ENCODE measurements around the gene TUG1. TPM values are rescaled to one million over a fixed set of nuclear protein-coding genes. Genes with fewer than 3 reads are reported as not detected.

The TUG1 gene
- total RNA-seq, 1 experiment from 2014 or later: 103 TPM

DNA sequence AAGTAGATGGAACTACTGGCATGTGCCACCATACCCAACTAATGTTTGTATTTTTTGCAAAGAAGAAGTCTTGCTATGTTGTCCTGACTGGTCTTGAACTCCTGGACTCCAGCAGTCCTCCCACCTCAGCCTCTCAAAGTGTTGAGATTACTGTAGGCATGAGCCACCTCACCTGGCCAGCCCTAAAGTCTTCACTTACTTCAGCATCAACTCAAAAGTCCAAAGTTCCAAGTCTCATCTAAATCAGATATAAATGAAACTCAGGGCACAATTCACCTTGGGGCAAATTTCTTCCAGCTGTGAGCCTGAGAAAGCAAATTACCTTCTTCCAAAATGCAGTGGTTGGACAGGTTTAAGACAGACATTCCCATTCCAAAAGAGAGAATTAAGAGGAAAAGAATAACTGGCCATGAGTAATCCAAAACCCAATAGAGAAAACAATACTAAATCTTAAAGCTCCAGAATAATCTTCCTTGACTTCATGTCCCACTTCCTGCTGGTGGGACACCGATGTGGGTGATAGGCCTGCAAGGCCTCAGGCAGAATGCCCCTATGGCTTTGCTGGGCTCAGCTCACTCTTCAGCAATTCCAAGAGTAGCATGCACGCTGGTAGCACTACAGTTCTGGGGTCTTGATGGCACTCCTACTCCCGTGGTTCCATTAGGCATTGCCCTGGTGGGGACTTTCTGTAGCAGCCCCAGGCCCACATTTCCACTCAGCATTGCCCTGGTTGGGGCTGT is 50.3 kb downstream of the TUG1 start:
- H3K4me1 Mint-ChIP-seq (ENCODE audit: low read depth, unreplicated experiment): no peaks in the 10 kb centered on the region
- H3K9me3 Mint-ChIP-seq (ENCODE audit: unreplicated experiment): no peaks in the 10 kb centered on the region
- no peaks in the 10 kb centered on the region for H3K36me3 Mint-ChIP-seq (ENCODE audit: insufficient read depth, unreplicated experiment)
- no peaks in the 10 kb centered on the region for H3K4me1 ChIP-seq
- DNase-seq: no peak
- H3K4me3 Mint-ChIP-seq (ENCODE audit: unreplicated experiment): no peak overlapping the region
- BruUV-seq (replicated peaks): no TSS peak
- ChIA-PET CTCF (no interaction called here), POLR2A (interaction anchor here (0.6 kb wide), 1 partner anchor 49 kb away, joined by 3 read pairs; no protein-coding TSS in a partner anchor)
- H3K36me3 ChIP-seq (ENCODE audit: control insufficient read depth, insufficient read depth, low read length): no peaks in the 10 kb centered on the region
- TF ChIP-seq, protein P1, sequence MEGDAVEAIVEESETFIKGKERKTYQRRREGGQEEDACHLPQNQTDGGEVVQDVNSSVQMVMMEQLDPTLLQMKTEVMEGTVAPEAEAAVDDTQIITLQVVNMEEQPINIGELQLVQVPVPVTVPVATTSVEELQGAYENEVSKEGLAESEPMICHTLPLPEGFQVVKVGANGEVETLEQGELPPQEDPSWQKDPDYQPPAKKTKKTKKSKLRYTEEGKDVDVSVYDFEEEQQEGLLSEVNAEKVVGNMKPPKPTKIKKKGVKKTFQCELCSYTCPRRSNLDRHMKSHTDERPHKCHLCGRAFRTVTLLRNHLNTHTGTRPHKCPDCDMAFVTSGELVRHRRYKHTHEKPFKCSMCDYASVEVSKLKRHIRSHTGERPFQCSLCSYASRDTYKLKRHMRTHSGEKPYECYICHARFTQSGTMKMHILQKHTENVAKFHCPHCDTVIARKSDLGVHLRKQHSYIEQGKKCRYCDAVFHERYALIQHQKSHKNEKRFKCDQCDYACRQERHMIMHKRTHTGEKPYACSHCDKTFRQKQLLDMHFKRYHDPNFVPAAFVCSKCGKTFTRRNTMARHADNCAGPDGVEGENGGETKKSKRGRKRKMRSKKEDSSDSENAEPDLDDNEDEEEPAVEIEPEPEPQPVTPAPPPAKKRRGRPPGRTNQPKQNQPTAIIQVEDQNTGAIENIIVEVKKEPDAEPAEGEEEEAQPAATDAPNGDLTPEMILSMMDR (IDR thresholded peaks at IDR 0.05; ENCODE audit: insufficient read depth in 1 of 2, low read depth in 1 of 2, low read length in 1 of 2, severe bottlenecking in 1 of 2, unreplicated experiment in 1 of 2): no peak
- H3K27ac Mint-ChIP-seq (ENCODE audit: unreplicated experiment): no peak overlapping the region
- no peaks in the 10 kb centered on the region for H3K9me3 ChIP-seq
- H3K4me3 ChIP-seq (ENCODE audit: low read depth, low read length): no peak overlapping the region
- intact Hi-C loops (cut with micrococcal nuclease; ENCODE audit: unreplicated experiment): no loop called here
- no peaks in the 10 kb centered on the region for H3K27me3 ChIP-seq (replicated peaks; ENCODE audit: control insufficient read depth, insufficient read depth, low read length)
- no peaks in the 10 kb centered on the region for H3K27me3 Mint-ChIP-seq (ENCODE audit: insufficient read depth, unreplicated experiment)

DNA sequence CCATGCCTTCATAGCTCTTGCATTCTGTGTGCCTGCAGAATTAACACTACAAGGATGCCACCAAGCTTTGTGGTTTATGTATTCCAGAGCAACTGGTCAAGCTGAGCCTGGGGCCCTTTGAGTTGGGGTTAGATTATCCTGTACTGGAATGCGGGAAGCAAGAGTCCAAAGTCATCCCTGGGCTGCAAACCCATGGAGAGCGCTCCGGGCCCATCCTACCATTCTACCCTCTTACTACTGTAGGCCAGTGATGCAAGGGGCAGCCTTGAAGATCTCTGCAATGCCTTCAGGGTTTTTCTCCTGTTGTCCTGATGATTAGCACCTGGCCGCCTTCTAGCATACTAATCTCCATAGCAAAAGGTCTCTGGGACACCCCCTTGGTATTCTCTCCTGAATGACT is 51.3 kb downstream of the TUG1 start:
- intact Hi-C loops (cut with micrococcal nuclease; ENCODE audit: unreplicated experiment): no loop called here
- no peak overlapping the region for H3K4me3 Mint-ChIP-seq (ENCODE audit: unreplicated experiment)
- H3K4me3 ChIP-seq (ENCODE audit: low read depth, low read length): no peak overlapping the region
- DNase-seq: peak; percentile 7 to 38
- H3K36me3 ChIP-seq (ENCODE audit: control insufficient read depth, insufficient read depth, low read length): no peaks in the 10 kb centered on the region
- no peaks in the 10 kb centered on the region for H3K36me3 Mint-ChIP-seq (ENCODE audit: insufficient read depth, unreplicated experiment)
- no peaks in the 10 kb centered on the region for H3K4me1 Mint-ChIP-seq (ENCODE audit: low read depth, unreplicated experiment)
- TF ChIP-seq, protein P1 (IDR thresholded peaks at IDR 0.05; ENCODE audit: insufficient read depth in 1 of 2, low read depth in 1 of 2, low read length in 1 of 2, severe bottlenecking in 1 of 2, unreplicated experiment in 1 of 2): no peak
- no peaks in the 10 kb centered on the region for H3K9me3 Mint-ChIP-seq (ENCODE audit: unreplicated experiment)
- ChIA-PET POLR2A (no interaction called here), CTCF (no interaction called here)
- H3K27me3 Mint-ChIP-seq (ENCODE audit: insufficient read depth, unreplicated experiment): no peaks in the 10 kb centered on the region
- H3K4me1 ChIP-seq: no peaks in the 10 kb centered on the region
- BruUV-seq (replicated peaks): no TSS peak
- H3K9me3 ChIP-seq: no peaks in the 10 kb centered on the region
- no peaks in the 10 kb centered on the region for H3K27me3 ChIP-seq (replicated peaks; ENCODE audit: control insufficient read depth, insufficient read depth, low read length)
- no peak overlapping the region for H3K27ac Mint-ChIP-seq (ENCODE audit: unreplicated experiment)

DNA sequence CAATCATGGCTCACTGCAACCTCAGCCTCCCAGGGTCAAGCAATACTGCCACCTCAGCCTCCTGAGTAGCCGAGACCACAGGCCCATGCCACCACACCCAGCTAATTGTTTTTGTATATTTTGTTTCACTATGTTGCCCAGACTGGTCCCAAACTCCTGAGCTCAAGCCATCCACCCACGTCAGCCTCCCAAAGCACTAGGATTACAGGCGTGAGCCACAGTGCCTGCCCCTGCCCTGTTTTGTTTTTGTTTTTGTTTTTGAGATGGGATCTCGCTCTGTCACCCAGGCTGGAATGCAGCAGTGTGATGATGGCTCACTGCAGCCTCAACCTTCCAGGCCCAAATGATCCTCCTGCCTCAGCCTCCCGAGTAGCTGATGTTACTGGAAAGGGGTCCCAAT is 53.5 kb downstream of the TUG1 start:
- H3K9me3 Mint-ChIP-seq (ENCODE audit: unreplicated experiment): no peaks in the 10 kb centered on the region
- TF ChIP-seq, protein P1 (IDR thresholded peaks at IDR 0.05; ENCODE audit: insufficient read depth in 1 of 2, low read depth in 1 of 2, low read length in 1 of 2, severe bottlenecking in 1 of 2, unreplicated experiment in 1 of 2): no peak
- ChIA-PET CTCF (no interaction called here), POLR2A (no interaction called here)
- H3K36me3 Mint-ChIP-seq (ENCODE audit: insufficient read depth, unreplicated experiment): no peaks in the 10 kb centered on the region
- Histone ChIP-seq H3K9me3 (no peaks in the 10 kb centered on the region), H3K27me3 (replicated peaks; ENCODE audit: control insufficient read depth, insufficient read depth, low read length) (no peaks in the 10 kb centered on the region), H3K36me3 (ENCODE audit: control insufficient read depth, insufficient read depth, low read length) (no peaks in the 10 kb centered on the region), H3K4me3 (ENCODE audit: low read depth, low read length) (no peak overlapping the region), H3K4me1 (no peaks in the 10 kb centered on the region)
- no peak overlapping the region for H3K4me3 Mint-ChIP-seq (ENCODE audit: unreplicated experiment)
- H3K27ac Mint-ChIP-seq (ENCODE audit: unreplicated experiment): no peak overlapping the region
- no peaks in the 10 kb centered on the region for H3K27me3 Mint-ChIP-seq (ENCODE audit: insufficient read depth, unreplicated experiment)
- no TSS peak for BruUV-seq (replicated peaks)
- DNase-seq: no peak
- H3K4me1 Mint-ChIP-seq (ENCODE audit: low read depth, unreplicated experiment): no peaks in the 10 kb centered on the region
- intact Hi-C loops (cut with micrococcal nuclease; ENCODE audit: unreplicated experiment): no loop called here

Other genes with a start within 250 kb of the TUG1 start
- gene MORC2, start 491 bp upstream of the TUG1 start, total RNA-seq (2022): 44.9 and 49.9 TPM in 2 replicates
- 69.8 and 71.0 TPM in 2 replicates for gene SMTN, start 112.1 kb downstream of the TUG1 start, total RNA-seq (2022)
- gene SELENOM, start 138.3 kb downstream of the TUG1 start, total RNA-seq (2022): 1.3 and 2.0 TPM in 2 replicates
- gene INPP5J, start 153.7 kb downstream of the TUG1 start, total RNA-seq (2022): 6.8 and 7.8 TPM in 2 replicates
- not detected in 2 replicates for gene PLA2G3, start 171.2 kb downstream of the TUG1 start, total RNA-seq (2022)
- gene RNF185, start 190.9 kb downstream of the TUG1 start, total RNA-seq (2022): 27.8 and 30.3 TPM in 2 replicates
- gene LIMK2, start 243.0 kb downstream of the TUG1 start, total RNA-seq (2022): 34.8 and 36.3 TPM in 2 replicates

Data from Caco-2 (cell line).